GM19238 (cell line): ENCODE data around the gene FAM83F.
A peak's percentile ranks its signal among the peaks of the same experiment; 100 is the strongest.
"Not testable (repeated sequence)": the region's sequence is repeated elsewhere in the genome, so short reads cannot be mapped to it uniquely, and the experiment has no call there.

Experiments used
- DNase-seq: peaks from one replicate; pipeline ENCODE4 v3.0.0; 2011; ENCODE audit warnings: low spot score; ENCODE audit not compliant: insufficient read length

FAM83F gene

GRCh38 chr22:40014667-40015248, 20.0 kb downstream of the FAM83F start:
- DNase-seq = no peak

GRCh38 chr22:40015358-40015976, 20.7 kb downstream of the FAM83F start:
- DNase-seq = no peak

- DNase-seq = no peak
Observed at GRCh38 chr22:40018051-40018450, 23.3 kb downstream of the FAM83F start.

- no peak for DNase-seq
Observed at GRCh38 chr22:40019100-40019499, 24.3 kb downstream of the FAM83F start.

- no peak for DNase-seq
Observed at GRCh38 chr22:40020956-40021355, 26.2 kb downstream of the FAM83F start.

GRCh38 chr22:40021401-40022000, 26.7 kb downstream of the FAM83F start:
- no peak for DNase-seq

GRCh38 chr22:40022536-40023240, 27.9 kb downstream of the FAM83F start:
- DNase-seq = no peak

- DNase-seq = no peak
Observed at GRCh38 chr22:40023341-40023841, 28.6 kb downstream of the FAM83F start.

GRCh38 chr22:40024201-40025061, 29.7 kb downstream of the FAM83F start:
- peak; percentile 87 for DNase-seq

- DNase-seq = not testable (repeated sequence)
Observed at GRCh38 chr22:40025062-40025379, 30.3 kb downstream of the FAM83F start.

- no peak for DNase-seq
Observed at GRCh38 chr22:40025856-40026255, 31.1 kb downstream of the FAM83F start.

GRCh38 chr22:40026641-40027040, 31.9 kb downstream of the FAM83F start:
- no peak for DNase-seq

GRCh38 chr22:40027191-40028097, 32.7 kb downstream of the FAM83F start:
- DNase-seq = no peak

GRCh38 chr22:40028098-40028425, 33.3 kb downstream of the FAM83F start:
- DNase-seq = no peak

GRCh38 chr22:40029189-40029890, 34.6 kb downstream of the FAM83F start:
- DNase-seq = no peak

GRCh38 chr22:40030026-40030757, 35.4 kb downstream of the FAM83F start:
- DNase-seq = no peak

- DNase-seq = no peak
Observed at GRCh38 chr22:40030758-40031095, 36.0 kb downstream of the FAM83F start.

- no peak for DNase-seq
Observed at GRCh38 chr22:40031766-40032470, 37.2 kb downstream of the FAM83F start.
